Gastroesophageal sphincter (tissue), 3 donors: ENCODE measurements around the gene INTS15.

ENCODE experiments used
- POLR2AphosphoS5 ChIP-seq: sonication (generic); formaldehyde crosslinking; IDR thresholded peaks from one replicate; pipeline ENCODE4 v1.6.1; 2017; ENCODE audit warnings: antibody characterized with exemption
- TF ChIP-seq, protein P1 (sequence below), 4 experiments: fragments of 200-600 bp in 2 of 4; fragments of 450-650 bp in 2 of 4; sonication (generic) in 1 of 4; IDR thresholded peaks; one replicate each; pipeline ENCODE4 v1.5.1; 2017 to 2019; ENCODE audit warnings: antibody characterized with exemption in 4 of 4, mild to moderate bottlenecking in 2 of 4, moderate library complexity in 2 of 4

DNA sequence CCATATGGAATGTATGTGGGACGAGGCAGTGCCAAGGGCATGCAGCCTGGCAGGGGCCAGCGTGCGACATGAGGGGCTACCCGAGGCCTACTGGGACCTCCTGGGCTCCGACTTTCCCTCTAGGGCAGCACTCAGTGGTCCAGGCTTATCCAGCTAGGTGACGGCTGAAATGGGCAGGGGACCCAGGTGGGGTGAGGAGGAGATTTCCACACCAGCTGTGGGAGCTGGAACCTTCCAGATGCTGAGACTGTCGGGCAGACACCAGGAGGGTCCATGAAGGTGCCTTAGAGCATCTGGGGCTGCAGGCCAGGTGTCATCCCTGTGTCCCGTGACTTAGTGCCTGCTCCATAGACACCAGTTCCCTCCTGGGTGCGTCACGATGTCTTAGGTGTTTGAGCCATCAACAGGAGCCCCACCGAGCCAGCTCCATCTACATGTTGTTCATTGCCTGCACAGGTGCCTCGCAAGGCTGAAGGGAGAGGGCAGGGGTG, 60.7 kb downstream of the INTS15 start:
- no peak for TF ChIP-seq POLR2AphosphoS5
- TF ChIP-seq, protein P1, sequence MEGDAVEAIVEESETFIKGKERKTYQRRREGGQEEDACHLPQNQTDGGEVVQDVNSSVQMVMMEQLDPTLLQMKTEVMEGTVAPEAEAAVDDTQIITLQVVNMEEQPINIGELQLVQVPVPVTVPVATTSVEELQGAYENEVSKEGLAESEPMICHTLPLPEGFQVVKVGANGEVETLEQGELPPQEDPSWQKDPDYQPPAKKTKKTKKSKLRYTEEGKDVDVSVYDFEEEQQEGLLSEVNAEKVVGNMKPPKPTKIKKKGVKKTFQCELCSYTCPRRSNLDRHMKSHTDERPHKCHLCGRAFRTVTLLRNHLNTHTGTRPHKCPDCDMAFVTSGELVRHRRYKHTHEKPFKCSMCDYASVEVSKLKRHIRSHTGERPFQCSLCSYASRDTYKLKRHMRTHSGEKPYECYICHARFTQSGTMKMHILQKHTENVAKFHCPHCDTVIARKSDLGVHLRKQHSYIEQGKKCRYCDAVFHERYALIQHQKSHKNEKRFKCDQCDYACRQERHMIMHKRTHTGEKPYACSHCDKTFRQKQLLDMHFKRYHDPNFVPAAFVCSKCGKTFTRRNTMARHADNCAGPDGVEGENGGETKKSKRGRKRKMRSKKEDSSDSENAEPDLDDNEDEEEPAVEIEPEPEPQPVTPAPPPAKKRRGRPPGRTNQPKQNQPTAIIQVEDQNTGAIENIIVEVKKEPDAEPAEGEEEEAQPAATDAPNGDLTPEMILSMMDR (IDR thresholded peaks at IDR 0.05), result no peak
